ENCODE data around the gene CCDC171. TPM values are rescaled to one million over a fixed set of nuclear protein-coding genes. Genes with fewer than 3 reads are reported as not detected.

The CCDC171 gene
- total and polyA plus RNA-seq, 2 experiments from 2014 or later: 4.4 to 5.1 TPM

DNA sequence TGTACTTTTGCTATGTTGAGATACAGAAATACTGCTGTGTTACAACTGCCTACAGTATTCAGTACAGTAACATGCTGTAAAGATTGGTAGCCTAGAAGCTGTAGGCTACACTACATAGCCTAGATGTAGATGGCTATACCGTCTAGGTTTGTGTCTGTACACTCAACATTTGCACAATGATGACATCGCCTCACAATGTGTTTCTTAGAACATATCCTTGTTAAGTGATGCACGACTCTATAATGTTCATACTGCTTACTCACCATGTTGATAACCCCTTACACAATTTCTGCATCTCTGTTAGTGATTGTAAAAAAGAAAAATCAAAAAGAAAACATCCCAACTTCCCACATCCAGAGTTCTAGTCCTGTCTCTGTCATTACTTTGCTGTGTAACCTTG lies 450.0 kb downstream of the CCDC171 start:
- TF ChIP-seq EZH2phosphoT487 (IDR thresholded peaks at IDR 0.05; ENCODE audit: unreplicated experiment) (no peak), ETS1 (IDR thresholded peaks at IDR 0.05) (no peak), NANOG (IDR thresholded peaks at IDR 0.05; ENCODE audit: borderline replicate concordance) (no peak), REST (IDR thresholded peaks at IDR 0.05; ENCODE audit: unreplicated experiment) (no peak), ZNF331 (CRISPR knock-in tag; IDR thresholded peaks at IDR 0.05; ENCODE audit: low read depth) (no peak), EZH2 (IDR thresholded peaks at IDR 0.05; ENCODE audit: low read depth, unreplicated experiment) (no peak), POLR2AphosphoS5 (IDR thresholded peaks at IDR 0.05; ENCODE audit: low read depth) (no peak), CTCF (conservative IDR thresholded peaks at IDR 0.05; ENCODE audit: low read depth in 2 of 2) (no peak), ZNF114 (CRISPR knock-in tag; IDR thresholded peaks at IDR 0.05) (no peak), STAT1 (IDR thresholded peaks at IDR 0.05; ENCODE audit: unreplicated experiment) (no peak), CREB1 (CRISPR knock-in tag; IDR thresholded peaks at IDR 0.05; ENCODE audit: low read depth) (no peak), JUNB (IDR thresholded peaks at IDR 0.05; ENCODE audit: unreplicated experiment) (no peak)
- TF ChIP-seq, protein P1, sequence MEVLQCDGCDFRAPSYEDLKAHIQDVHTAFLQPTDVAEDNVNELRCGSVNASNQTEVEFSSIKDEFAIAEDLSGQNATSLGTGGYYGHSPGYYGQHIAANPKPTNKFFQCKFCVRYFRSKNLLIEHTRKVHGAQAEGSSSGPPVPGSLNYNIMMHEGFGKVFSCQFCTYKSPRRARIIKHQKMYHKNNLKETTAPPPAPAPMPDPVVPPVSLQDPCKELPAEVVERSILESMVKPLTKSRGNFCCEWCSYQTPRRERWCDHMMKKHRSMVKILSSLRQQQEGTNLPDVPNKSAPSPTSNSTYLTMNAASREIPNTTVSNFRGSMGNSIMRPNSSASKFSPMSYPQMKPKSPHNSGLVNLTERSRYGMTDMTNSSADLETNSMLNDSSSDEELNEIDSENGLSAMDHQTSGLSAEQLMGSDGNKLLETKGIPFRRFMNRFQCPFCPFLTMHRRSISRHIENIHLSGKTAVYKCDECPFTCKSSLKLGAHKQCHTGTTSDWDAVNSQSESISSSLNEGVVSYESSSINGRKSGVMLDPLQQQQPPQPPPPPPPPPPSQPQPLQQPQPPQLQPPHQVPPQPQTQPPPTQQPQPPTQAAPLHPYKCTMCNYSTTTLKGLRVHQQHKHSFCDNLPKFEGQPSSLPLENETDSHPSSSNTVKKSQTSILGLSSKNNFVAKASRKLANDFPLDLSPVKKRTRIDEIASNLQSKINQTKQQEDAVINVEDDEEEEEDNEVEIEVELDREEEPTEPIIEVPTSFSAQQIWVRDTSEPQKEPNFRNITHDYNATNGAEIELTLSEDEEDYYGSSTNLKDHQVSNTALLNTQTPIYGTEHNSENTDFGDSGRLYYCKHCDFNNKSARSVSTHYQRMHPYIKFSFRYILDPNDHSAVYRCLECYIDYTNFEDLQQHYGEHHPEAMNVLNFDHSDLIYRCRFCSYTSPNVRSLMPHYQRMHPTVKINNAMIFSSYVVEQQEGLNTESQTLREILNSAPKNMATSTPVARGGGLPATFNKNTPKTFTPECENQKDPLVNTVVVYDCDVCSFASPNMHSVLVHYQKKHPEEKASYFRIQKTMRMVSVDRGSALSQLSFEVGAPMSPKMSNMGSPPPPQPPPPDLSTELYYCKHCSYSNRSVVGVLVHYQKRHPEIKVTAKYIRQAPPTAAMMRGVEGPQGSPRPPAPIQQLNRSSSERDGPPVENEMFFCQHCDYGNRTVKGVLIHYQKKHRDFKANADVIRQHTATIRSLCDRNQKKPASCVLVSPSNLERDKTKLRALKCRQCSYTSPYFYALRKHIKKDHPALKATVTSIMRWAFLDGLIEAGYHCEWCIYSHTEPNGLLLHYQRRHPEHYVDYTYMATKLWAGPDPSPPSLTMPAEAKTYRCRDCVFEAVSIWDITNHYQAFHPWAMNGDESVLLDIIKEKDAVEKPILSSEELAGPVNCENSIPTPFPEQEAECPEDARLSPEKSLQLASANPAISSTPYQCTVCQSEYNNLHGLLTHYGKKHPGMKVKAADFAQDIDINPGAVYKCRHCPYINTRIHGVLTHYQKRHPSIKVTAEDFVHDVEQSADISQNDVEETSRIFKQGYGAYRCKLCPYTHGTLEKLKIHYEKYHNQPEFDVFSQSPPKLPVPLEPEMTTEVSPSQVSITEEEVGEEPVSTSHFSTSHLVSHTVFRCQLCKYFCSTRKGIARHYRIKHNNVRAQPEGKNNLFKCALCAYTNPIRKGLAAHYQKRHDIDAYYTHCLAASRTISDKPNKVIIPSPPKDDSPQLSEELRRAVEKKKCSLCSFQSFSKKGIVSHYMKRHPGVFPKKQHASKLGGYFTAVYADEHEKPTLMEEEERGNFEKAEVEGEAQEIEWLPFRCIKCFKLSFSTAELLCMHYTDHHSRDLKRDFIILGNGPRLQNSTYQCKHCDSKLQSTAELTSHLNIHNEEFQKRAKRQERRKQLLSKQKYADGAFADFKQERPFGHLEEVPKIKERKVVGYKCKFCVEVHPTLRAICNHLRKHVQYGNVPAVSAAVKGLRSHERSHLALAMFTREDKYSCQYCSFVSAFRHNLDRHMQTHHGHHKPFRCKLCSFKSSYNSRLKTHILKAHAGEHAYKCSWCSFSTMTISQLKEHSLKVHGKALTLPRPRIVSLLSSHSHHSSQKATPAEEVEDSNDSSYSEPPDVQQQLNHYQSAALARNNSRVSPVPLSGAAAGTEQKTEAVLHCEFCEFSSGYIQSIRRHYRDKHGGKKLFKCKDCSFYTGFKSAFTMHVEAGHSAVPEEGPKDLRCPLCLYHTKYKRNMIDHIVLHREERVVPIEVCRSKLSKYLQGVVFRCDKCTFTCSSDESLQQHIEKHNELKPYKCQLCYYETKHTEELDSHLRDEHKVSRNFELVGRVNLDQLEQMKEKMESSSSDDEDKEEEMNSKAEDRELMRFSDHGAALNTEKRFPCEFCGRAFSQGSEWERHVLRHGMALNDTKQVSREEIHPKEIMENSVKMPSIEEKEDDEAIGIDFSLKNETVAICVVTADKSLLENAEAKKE (CRISPR knock-in tag; IDR thresholded peaks at IDR 0.05): no peak
- Mint-ChIP-seq H3K4me3 (no peak overlapping the region), H3K36me3 (ENCODE audit: low read depth) (no peaks in the 10 kb centered on the region), H3K4me1 (peaks cover 6% of the 10 kb centered on the region; the same call in 2 of the 3 replicates), H3K9me3 (no peaks in the 10 kb centered on the region), H3K27me3 (ENCODE audit: insufficient read depth, low read depth, poor library complexity) (no peaks in the 10 kb centered on the region), H3K27ac (no peak overlapping the region)
- no peak for ATAC-seq
- H3K4me3 ChIP-seq: no peak overlapping the region
- H3K4me2 ChIP-seq: no peak overlapping the region
- H3K9me2 ChIP-seq (ENCODE audit: insufficient read depth): 0 out of 2 replicates have a peak, but pooled peaks cover 7% of the 10 kb centered on the region
- no peak overlapping the region for H2AFZ ChIP-seq
- H3K79me2 ChIP-seq (replicated peaks; ENCODE audit: insufficient read depth): no peaks in the 10 kb centered on the region
- no peaks in the 10 kb centered on the region for H3K27me3 ChIP-seq (ENCODE audit: insufficient read depth)
- no peaks in the 10 kb centered on the region for H3F3A ChIP-seq (replicated peaks; ENCODE audit: low read depth)
- H3K36me3 ChIP-seq (ENCODE audit: insufficient read depth): no peaks in the 10 kb centered on the region
- no peak for DNase-seq (ENCODE audit: low spot score)
- H4K20me1 ChIP-seq (replicated peaks; ENCODE audit: insufficient read depth): no peaks in the 10 kb centered on the region
- H3K4me1 ChIP-seq (ENCODE audit: insufficient read depth): no peaks in the 10 kb centered on the region
- H3K27ac ChIP-seq (ENCODE audit: low read depth): no peak overlapping the region

Data from GM23338 (cell line).